Fibroblast of the aortic adventitia (primary cell): ENCODE measurements around the gene GPR39. TPM values are rescaled to one million over a fixed set of nuclear protein-coding genes. Genes with fewer than 3 reads are reported as not detected.

Experiments used
- DNase-seq: peaks from one replicate; pipeline ENCODE4 v3.0.0-alpha.2; 2010; ENCODE audit warnings: low read depth
- H3K4me3 ChIP-seq: 2 replicates; pipeline ENCODE4 v1.5.1; 2011; ENCODE audit warnings: low read depth, mild to moderate bottlenecking, control low read depth, low read length, moderate library complexity
- CTCF ChIP-seq: IDR thresholded peaks from 2 replicates; pipeline ENCODE4 v1.5.1; 2011; ENCODE audit warnings: mild to moderate bottlenecking, low read length, control low read depth, inconsistent platforms; ENCODE audit not compliant: insufficient read depth
- total RNA-seq: library from RNA; depleted of rRNA; stranded (reverse); fragments of >200 nt; gene quantifications from 2 replicates; pipeline ENCODE4 v1.2.3, GENCODE V29; 2012; ENCODE audit warnings: low replicate concordance

The GPR39 gene
- total RNA-seq, 1 donor = 12.7 TPM

GRCh38 chr2:132618734-132619133 lies 202.1 kb downstream of the GPR39 start:
- no peak for DNase-seq
- no peak for TF ChIP-seq CTCF
- H3K4me3 ChIP-seq = no peak overlapping the region

- no peak overlapping the region for H3K4me3 ChIP-seq
- DNase-seq = no peak
- no peak for TF ChIP-seq CTCF
These were observed 203.5 kb downstream of the GPR39 start for GRCh38 chr2:132620115-132620514.

GRCh38 chr2:132621131-132621875 lies 204.7 kb downstream of the GPR39 start:
- H3K4me3 ChIP-seq = no peak overlapping the region
- DNase-seq = no peak
- TF ChIP-seq CTCF = no peak

- DNase-seq = peak; percentile 71
- TF ChIP-seq CTCF = no peak
- no peak overlapping the region for H3K4me3 ChIP-seq
These were observed 206.7 kb downstream of the GPR39 start for GRCh38 chr2:132623096-132623839.

GRCh38 chr2:132627536-132627935 lies 210.9 kb downstream of the GPR39 start:
- peak; percentile 25 for DNase-seq

GRCh38 chr2:132632000-132632649 lies 215.5 kb downstream of the GPR39 start:
- DNase-seq = peak; percentile 61
- TF ChIP-seq CTCF = no peak
- no peak overlapping the region for H3K4me3 ChIP-seq

More at GRCh38 chr2:132627536-132627935, 210.9 kb downstream of the GPR39 start:
- TF ChIP-seq CTCF = no peak
- H3K4me3 ChIP-seq = no peak overlapping the region
